NCI-H748 (cell line): ENCODE measurements around the gene NKX1-2.

Experiments used
- DNase-seq: peaks from one replicate; lab custom pipeline; 2025; ENCODE audit not compliant: unreplicated experiment; lab: John Stamatoyannopoulos, UW

NKX1-2 gene

GRCh38 chr10:124450012-124450782, at the start of gene NKX1-2:
Gene NKX1-2 (minus strand): TSS chr10:124450035. CDS start chr10:124449943, 92 bp downstream.
- DNase-seq = peak; percentile 75

DNA sequence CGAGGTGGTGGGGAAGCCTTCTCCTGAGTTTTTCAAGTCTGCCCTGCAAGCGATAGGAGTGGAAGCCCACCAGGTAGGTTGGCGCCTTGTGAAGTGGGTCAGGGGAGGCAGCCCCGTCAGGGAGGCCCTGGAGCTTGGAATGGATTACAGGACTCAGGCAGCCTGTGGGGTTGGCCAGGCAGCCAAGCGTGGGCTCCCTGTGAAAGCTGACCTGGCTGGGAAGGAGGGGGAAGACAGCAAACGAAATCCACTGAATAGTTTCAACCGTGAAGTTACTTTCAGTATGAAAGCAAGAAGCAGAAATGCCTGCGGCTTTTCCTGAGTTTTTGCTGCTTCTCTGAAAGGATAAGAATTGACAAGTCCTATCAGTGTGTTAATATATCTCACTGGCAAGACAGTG, 48.2 kb upstream of the NKX1-2 start:
- no peak for DNase-seq

GRCh38 chr10:124497196-124497881, 47.5 kb upstream of the NKX1-2 start:
- DNase-seq = no peak

GRCh38 chr10:124496620-124497019, 46.8 kb upstream of the NKX1-2 start:
- no peak for DNase-seq

- DNase-seq = no peak
Measured at GRCh38 chr10:124496150-124496549, 46.3 kb upstream of the NKX1-2 start.

DNA sequence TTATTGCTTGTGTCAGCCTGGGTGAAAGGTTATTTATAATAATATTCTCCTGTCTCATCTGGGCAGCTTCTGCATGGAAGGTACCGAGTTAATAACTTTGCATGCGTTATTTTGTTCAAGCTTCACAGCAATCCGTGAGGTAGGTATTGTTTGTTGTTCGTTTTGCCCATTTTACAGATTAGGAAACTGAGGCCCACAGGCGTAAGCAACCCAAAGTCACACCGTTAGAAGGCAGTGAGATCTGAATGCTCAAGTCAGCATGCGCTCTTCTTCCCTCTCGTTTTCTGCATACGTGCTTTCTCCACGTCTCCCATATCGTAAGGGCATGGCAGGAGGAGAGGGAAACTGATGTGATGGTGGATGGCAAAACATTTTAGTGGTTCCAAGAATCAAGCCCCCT, 45.9 kb upstream of the NKX1-2 start:
- DNase-seq = no peak

DNA sequence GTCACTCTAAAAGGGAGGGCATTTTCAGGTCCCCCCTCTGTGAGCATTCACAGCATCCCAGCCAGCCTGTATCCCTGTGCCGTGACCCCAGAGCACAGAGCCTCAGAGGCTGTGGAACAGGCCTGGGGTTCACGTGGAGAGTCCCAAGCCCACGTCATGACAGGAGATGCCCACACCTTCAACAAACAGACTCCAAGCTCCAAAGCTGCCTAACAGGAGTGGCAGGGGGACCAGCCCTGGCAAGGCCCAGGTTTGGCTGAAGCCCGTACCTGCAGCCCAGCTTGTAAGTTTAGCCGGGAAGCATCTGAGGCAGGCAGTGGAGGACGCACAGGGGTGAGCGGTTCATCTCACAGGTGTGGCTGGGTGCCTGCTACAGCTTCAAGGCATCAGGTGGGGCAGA, 45.3 kb upstream of the NKX1-2 start:
- DNase-seq = no peak

GRCh38 chr10:124494046-124494807, 44.4 kb upstream of the NKX1-2 start:
- no peak for DNase-seq

GRCh38 chr10:124493214-124493882, 43.5 kb upstream of the NKX1-2 start:
- peak; percentile 75 for DNase-seq

DNA sequence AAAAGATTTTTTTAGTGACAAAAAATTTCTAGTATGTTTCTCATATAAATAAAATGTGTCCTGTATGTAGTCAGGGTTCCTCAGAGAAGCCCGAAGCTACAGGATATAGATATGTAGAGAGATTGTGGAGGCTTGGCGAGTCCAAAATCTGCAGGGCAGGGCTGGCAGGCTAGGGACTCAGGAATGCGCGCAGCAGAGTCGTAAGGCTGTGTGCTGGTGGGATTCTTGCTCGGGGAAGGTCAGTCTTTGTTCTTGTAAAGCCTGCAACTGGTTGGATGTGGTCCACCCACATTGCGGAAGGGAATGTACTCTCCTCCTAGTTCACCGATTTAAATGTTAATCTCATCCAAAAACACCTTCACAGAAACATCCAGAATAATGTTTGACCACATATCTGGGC, 42.4 kb upstream of the NKX1-2 start:
- no peak for DNase-seq

GRCh38 chr10:124491105-124491504, 41.3 kb upstream of the NKX1-2 start:
- no peak for DNase-seq

GRCh38 chr10:124486635-124487034, 36.8 kb upstream of the NKX1-2 start:
- no peak for DNase-seq

- DNase-seq = no peak
Measured at GRCh38 chr10:124484661-124485060, 34.8 kb upstream of the NKX1-2 start.

- no peak for DNase-seq
Measured at GRCh38 chr10:124484031-124484430, 34.2 kb upstream of the NKX1-2 start.

DNA sequence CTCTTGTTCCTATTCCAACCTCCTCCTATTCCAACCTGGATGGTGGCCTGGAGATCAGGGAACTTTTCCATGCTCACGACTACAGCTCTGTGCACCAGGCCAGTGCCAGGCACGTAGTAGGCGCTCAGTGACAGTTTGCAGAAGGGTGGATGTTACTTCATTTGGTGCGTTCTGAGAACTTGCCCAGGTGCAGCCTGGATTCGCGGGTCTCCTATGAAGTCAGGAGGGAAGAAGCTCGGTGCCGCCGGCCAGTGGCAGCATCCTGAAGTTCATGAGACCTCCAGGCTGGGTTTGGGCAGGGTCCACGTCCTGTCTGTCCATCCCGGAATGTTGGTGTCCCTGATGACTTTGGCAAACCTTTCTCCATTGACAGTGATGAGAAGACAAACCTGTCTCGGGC, 33.0 kb upstream of the NKX1-2 start:
- no peak for DNase-seq

- DNase-seq = no peak
Measured at GRCh38 chr10:124482236-124482800, 32.5 kb upstream of the NKX1-2 start.

DNA sequence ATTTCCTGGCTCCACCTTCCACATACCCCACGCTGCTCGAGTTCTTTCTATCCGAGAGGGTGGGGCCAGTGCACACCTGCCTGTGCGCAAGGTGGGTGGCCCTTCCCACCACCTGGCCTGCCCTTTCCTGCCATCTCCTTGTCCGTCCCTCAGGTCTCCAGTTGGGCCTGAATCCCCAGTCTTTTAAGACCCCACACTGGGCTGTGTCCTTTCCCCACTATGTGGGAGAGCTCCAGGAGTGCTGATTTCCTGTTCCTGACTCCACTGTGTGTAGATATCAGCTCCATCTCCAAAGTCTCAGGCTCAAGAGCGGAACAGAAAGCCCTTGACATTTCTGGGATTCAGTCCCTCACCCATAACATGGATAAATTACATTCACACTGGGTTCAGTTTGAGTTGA, 31.9 kb upstream of the NKX1-2 start:
- no peak for DNase-seq

GRCh38 chr10:124480860-124481259, 31.0 kb upstream of the NKX1-2 start:
- DNase-seq = no peak

- no peak for DNase-seq
Measured at GRCh38 chr10:124478515-124478914, 28.7 kb upstream of the NKX1-2 start.

GRCh38 chr10:124477614-124478363, 28.0 kb upstream of the NKX1-2 start:
- no peak for DNase-seq
